ENCODE measurements around the gene RPS6KA5.
"Not testable (repeated sequence)": the region's sequence is repeated elsewhere in the genome, so short reads cannot be mapped to it uniquely, and the experiment has no call there.

Gene RPS6KA5

DNA sequence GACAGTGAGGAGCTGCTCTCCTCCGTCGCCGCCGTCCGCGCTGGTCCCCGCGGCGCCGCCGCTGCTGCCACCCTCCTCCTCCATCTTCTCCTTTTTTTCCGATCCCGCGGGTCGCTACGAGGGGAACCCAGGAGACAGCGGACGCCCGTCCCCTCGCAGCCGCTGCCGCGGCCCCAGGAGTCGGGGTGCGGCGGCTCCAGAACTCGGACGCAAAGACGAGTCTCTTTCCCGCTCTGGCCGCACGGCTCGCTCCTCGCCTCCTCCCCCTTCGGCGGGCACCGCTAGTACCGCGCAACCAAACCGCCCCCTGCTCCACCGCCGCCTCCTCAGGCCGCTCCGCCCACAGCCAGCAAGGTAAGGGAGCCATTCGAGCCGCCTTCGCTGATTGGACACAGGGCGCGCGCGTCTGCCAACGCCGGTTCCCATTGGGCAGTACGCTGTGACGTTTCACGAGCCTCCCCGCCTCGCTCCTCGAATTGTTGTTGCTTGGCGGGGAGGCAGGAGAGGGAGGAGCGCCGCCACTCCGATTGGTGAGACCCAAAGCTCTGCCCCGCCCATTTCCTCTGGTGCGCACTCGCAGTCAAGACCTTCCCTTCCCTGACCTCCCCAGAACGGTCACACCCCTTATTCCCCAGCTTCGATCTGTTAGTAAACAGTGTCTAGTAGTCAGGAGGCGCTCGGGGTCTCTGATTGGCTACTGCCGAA, at the start of gene RPS6KA5:
Gene RPS6KA5 (minus strand): TSS at position 291 of the 705 bp plus-strand sequence. CDS start 207 bp downstream, at position 84.
- peak; percentile 99 for DNase-seq

DNA sequence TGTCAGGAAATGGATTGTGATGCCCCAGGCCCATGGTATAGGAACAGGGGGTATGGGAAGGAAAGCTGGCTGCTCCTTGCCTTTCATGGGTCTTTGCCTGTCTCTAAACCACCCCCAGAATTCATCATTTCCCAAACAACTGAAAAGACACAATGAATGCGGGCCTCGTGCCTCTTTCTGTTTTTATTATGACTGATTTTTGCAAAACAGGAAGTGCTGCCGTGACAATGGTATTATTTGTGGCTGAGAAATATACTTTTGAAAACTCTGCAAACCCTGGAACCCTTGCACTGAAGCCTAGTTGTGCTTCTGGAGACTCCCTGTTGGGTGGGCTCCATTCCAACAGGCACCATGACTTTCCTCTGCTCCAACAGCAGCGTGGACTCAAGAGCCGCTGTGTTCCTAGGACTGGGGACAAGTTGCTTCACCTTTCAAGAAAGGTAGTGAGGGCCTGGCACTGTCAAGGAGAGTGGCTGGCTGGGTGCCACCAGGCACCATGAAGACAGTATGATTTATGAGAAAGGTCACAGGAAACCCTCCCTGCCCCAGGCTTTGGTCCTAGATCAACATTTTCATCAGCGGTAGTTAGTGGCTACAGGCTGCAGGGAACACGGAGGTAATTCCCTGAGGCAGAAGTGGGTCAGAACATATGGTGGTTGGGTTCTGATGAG, 48.6 kb upstream of the RPS6KA5 start:
- peak; percentile 32 for DNase-seq

DNA sequence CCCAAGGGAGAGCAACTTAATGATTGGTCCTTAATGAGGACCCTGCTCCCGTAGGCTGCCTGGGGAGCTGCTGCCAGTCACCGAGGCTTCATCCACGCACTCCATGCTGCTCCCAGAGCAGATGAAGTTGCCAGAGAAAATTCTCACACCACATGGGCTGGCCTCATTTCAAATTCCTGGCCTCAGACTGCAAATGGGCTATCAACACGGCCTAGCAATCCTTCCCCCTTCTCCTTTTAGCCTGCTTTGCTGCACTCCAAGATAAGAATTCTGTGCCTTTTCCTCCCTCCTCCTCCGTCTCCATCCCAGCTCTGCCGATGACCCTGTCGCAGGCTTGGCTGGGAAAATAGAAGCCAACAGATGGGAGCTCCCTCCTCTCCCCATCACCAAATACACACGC, 42.7 kb upstream of the RPS6KA5 start:
- DNase-seq, result no peak

DNA sequence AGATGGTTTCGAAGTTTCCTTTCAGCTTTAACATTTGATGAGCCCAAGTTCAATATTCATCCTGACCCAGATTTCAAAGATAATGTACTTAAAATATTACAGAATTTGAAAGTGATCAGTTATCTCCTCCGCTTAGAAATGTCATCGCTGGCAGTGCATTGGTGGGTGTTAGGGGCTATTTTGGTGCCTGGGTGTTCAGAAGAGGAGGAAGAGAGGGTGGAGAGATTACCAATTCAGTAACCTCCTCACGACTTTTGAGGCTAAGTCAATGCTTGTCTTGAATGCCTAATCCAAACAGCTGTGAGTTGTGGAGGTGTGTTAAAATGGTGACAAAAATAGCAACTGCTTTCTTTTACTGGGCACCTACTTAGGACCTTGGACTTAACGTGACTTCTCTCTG, 39.7 kb upstream of the RPS6KA5 start:
- no peak for DNase-seq

DNA sequence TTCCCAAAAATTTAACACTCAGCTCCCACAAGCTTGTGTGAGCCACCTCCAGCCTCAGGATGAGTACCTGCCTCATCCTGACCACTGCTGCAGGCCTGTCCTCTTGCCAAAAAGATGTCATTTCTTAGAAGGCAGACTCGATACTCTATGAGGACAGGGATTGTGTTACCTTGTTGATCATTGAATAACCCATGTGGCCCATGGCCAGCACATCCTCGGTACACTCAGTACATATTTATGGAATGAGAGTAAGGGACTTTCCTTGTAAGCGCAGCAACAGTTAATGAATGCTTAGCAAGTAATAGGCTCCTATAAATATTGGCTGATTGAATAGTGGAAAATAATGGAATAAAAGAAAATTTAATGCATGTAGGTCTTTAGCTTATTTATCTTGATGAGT, 38.1 kb upstream of the RPS6KA5 start:
- DNase-seq, result no peak

DNA sequence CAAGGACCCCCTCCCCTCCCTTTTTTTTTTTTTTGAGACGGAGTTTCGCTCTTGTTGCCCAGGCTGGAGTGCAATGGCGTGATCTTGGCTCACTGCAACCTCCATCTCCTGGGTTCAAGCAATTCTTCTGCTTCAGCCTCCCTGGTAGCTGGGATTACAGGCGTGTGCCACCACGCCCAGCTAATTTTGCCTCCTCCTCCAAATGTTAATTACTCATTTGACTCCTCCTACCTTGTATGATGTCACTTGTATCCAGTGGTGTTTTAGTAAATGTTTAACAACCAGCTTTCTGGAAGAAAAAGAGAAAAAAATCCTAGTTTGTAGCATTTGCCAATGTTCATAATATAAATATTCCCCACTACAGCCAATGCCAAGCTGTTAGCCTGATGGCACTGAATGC, 37.2 kb upstream of the RPS6KA5 start:
- DNase-seq, result not testable (repeated sequence)

DNA sequence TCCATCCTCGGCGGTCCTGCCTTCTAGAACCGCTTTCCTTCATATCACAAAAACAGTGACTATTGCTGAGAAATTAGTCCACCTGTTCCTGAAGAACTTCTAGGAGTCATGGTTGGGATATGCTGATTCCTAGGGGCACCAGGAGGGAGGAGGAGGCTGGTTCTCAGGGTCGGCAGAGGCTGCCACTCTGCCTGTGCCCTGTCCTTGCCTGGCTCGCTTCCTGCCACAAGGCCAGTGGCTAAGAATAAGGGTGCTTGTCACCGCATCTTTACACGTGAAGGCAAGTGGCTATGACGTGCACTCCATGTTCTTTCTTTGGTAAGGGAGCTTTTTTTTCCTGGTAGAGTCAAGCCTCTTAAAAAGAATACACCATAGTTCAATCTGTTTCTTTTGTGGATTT, 34.7 kb upstream of the RPS6KA5 start:
- DNase-seq, result no peak

DNA sequence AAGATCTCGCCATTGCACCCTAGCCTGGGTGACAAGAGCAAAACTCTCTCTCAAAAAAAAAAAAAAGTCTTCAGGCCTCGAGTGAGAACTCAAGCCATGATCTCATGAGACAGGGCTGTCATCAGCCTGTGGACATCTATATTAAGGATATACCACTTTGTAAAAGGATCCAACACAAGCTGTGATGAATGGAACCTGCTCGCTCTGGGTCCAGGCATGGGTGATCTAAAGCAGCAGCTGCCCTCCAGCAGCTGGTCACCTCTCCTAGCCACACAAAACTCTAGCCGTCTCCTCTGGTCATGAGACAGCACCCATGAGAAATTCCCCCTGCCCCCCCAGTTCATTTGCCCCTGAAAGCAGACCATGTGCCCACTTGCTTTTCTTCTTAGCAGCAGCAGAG, 34.3 kb upstream of the RPS6KA5 start:
- no peak for DNase-seq

DNA sequence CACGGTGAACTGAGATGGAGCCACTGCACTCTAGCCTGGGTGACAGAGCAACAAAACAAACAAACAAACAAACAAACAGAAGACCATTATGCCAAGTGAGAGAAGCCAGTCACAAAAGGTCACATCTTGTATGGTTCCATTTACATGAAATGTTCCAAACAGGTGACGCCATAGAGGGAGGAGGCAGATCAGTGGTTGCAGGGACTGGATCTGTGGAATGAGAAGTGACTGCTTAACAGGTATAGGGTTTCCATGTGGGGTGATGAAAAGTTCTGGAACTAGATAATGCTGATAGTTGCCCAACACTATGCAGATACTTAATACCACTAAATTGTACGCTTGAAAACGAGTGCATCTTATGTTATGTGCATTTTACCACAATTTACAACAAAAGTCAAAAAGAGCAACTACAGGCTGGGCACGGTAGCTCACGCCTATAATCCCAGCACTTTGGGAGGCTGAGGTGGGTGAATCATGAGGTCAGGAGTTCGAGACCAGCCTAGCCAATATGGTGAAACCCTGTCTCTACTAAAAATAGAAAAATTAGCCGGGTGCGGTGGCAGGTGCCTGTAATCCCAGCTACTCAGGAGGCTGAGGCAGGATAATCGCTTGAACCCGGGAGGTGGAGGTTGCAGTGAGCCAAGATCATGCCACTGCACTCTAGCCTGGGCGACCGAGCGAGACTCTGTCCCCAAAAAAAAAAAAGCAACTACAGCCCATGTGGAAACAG, 33.5 kb upstream of the RPS6KA5 start:
- not testable (repeated sequence) for DNase-seq

DNA sequence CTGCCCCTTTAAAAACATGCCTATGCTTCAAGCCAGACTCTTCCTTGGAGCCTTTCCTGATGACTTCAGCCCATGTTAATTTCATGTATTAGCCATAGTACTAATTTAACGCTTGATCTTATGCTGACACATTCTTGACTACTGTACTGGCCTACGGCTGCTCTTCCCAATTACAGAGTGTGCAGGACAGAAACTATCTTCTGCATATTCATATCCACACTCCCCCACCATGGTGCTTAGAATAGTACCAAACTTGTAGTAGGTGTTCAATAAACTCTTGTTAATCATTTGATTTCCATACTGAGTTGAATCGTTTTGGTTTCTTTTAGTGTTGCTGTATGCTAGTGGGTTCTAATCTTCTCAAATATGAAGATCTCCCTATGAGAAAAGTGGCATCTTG, 31.6 kb upstream of the RPS6KA5 start:
- DNase-seq, result no peak

DNA sequence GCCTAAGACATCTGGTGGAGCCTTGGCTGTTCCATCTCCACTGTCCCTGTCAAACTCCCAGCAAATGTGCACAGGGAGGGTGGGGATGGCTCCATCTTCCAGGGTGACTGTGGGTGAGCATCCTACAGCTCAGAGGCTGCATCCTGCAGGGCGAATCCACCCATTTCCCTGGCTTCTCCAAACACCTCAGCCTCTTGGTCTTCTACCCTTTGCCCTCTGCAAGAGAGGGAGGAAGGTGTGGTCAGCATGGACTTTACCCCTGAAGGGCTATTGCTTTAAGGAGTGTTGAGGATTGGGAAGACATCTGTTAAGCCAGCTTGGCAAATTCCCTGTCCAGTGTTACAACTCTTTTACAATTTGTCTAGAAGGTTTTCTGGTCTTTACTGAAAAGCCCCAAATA, 30.3 kb upstream of the RPS6KA5 start:
- no peak for DNase-seq

DNA sequence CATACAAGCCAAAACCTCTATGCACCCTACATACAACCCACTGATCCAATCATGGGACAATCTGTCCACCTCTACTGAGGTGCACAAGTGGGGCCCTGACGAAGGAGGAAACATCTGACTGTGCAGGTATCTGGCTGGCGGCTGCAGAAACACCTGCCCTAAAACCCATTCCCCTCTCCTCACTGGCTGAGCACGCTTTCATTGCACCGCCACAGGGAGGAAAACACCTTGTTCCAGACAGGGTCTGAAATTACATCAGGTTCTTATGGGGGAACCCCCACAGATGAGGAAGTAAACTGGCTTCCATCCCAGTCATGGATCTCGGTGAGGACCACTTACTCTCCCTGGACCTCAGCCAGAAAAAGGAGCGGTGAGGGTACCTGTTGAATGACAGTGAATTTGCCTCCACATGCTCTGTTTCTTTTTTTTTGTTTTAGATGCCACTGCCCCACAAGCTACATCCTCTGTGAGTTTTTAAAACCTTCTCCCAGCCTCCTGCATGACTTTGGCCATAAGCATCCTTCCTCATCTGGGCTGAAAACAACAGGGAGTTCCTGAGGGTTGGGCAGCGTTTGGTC, 29.6 kb upstream of the RPS6KA5 start:
- DNase-seq, result no peak

DNA sequence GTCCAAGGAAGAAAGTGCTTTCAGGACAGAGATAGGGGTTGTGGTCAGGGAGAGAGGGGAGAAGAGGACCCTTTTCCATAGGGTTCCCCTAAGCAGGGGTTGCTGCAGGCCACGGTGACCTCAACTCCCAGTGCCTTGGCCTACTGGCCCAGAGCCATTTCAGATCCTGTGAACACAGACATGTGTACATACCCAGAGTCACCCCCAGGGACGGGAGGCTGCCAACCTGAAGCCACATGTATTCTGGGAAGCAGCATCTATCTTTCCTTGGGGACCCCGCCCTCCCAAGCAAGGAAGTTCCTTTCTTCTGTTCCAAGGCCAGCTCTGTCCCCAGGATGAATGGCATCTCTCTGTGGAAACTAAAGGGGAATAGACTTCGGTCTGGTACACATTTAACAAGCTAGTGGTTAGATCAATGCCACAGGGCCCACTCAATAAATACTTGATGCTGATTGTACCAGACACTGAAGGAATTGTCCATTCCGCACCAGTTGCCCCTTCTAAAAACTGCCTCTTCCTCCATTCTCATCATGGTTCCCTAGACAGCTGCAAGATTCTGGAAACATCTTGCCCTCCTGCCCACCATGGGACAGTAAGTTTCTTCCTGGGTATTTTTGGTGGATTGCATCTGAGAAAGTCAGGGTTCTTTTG, 28.3 kb upstream of the RPS6KA5 start:
- DNase-seq, result no peak

DNA sequence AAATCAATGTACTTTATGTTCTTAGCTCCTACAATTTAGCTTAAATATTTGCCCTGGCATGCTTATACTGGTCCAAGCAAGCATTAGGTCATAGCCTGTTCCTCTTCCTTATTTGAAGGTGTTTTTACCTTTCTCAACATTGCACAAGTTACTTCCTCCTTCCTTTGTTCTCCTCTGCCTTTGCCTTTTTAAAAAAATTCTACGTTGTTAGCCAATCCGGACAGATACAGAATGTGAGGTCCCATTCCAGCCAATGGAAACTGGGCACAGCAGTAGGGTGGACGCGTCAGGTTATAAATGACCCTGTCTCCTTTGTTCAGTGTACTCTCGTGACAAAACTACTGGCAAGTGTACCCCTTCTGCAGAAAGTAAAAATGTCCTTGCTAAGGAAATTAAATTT, 27.0 kb upstream of the RPS6KA5 start:
- DNase-seq, result not testable (repeated sequence)

DNA sequence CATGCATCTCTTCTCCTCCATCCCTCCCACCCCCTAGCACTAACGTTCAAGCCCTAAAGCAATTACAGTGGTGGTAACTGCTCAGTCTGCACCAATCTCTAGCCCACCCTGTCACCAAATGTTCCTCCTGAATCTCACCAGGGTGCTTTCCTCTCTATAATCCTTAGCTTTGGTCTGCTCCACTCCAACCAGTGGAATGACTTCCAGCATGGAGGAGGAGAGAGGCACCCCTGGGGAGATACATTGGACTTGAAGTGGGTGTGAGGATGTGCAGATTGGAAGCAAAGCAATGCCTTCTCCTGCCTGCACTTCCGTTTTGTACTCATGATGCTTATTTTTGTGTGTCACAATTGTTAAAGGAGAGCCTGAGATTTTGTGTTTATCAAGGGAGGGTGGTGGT, 24.1 kb upstream of the RPS6KA5 start:
- no peak for DNase-seq

DNA sequence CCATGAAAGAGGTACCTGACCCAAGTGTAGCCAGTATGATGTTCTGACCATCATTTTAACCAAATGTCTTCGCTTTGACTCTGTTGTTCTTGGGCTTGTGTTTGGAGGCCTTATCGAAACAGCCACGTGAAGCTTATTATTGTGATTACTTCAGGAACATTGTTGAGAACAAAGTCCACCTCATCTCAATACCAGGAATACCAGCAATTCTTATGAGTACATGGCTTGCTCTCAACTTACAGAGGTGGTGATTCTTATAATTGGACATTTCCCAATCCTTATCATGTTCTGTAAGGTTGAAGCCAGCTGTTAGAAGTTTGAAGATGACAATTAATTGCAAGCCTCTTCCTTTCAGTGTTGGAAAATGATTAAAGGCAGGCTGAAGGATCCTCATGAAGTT, 21.8 kb upstream of the RPS6KA5 start:
- DNase-seq, result no peak

DNA sequence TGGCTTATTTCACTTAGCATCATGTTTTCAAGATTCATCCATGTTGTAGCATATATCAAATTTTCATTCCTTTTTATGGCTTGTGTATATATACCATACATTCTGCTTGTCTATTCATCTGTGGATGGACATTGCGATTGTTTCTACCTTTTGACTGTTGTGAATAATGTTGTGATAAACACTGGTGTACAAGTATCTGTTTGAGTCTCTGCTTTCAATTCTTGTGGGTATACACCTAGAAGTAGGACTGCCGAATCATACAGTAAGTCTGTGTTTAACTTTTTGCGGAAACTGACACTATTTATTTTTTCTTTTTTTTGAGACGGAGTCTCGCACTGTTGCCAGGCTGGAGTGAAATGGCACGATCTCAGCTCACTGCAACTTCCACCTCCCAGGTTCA, 19.6 kb upstream of the RPS6KA5 start:
- DNase-seq, result no peak

DNA sequence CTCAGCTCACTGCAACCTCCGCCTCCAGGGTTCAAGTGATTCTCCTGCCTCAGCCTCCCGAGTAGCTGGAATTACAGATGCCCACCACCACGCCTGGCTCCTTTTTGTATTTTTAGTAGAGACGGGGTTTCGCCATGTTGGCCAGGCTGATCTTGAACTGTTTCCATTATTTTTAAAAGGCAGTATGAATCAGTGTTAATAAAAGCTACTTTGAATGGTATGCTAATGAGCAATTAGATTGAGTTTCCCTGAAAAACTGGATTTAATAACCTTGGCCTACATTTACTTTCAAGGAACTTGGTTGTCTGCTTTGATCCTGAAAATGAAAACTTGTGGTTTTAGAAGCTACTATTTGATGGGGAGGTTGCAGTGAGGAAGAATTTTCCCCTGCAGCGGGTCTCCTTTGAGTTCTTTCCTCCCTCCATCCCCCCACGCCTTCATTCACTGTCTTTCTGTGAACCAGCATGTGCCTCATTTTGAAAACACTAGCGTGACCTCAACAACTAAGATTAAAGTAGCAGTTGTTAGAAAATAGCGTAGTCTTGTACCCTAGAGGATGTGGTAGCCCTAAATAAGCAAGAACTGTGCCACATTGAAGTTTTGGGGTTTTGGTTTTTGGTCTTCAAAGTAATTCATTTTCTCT, 17.8 kb upstream of the RPS6KA5 start:
- no peak for DNase-seq

DNA sequence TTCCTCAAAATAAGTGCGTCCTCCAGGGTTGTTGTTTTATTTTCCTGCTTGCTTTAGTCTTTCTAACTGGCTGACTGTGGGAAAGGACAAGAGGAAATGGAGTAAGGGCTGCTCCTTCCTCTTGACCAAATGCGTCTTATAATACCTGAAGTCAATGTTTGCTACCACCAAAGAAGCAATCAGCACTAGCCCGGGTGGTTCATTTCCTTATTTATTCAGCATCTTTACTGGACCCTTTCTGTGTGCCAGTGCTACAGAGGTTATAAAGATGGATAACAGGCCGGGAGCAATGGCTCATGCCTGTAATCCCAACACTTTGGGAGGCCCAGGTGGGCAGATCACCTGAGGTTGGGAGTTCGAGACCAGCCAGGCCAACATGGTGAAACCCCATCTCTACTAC, 15.1 kb upstream of the RPS6KA5 start:
- DNase-seq, result no peak

DNA sequence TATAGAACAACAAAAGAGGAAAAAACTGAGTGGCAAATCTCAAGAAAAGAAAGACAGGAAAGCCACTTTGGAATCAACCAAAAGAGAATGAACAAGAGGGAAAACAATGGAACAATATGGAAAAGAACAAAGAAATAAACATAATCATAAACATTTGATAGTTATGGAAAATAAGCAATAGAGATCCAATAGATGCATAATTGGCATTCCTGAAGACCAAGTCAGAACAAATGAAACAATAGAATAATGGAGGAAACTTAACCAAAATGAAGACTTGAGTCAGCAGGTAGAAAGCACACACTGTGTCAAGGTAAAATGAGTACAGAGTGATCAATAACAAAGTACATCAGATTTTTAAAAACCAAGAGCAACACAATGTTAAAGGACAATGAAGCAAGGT, 10.1 kb upstream of the RPS6KA5 start:
- no peak for DNase-seq

DNA sequence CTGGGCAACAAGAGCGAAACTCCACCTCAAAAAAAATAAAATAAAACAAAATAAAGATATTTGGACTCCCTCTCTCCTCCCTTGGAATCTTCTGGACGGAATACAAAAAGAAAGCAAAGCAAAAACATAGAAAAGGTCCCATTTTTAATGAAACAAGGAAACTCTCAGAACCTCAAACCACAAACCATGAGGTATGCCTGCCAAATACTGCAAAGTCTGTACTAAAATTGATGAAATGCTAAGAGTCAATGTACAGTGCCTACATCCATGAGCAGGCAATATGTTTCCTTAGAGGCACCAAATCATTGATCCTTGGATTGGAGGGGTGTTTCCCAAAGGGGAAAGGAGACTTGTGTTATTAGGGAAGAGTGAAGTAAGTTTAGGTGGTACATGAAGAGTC, 8.2 kb upstream of the RPS6KA5 start:
- no peak for DNase-seq

DNA sequence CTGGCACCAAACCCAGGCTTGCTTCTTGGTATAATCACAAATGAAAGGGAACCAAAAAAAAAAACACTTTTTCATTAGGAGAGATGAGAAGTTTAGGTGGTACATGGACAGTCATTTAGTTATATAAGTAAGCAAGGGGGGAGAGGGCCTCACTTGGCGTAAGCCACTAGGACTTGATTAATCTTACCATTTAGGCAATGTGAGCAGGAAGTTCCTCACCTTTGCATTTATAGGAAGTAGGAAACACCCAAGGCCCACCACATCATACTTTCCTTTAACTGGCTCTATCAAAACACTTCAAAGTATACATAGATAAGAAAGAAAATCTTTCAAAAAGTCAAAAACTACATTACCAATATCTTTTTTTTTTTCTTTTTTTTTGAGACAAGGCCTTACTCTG, 6.7 kb upstream of the RPS6KA5 start:
- DNase-seq, result no peak

DNA sequence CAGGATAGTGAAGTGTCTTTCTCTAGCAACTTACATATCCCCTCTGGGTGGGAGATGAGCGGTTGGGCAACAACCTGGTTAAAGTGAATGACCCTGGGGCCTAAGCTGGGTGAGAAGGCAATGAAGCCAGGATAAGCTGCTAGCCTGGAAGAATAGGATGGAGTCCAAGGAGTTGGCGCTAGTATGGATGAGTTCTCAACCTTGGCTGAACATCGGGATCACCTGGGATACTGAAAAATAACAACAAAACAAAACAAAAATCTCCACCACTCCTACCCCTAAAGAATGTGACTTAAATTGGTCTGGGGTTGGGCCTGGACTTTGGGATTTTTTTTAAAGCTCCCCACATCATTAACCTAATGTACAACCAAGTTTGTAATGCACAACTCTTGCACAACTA, 4.8 kb upstream of the RPS6KA5 start:
- no peak for DNase-seq

All from NCI-H146 (cell line).